Measurements from ENCODE around the gene JPH2. TPM values are rescaled to one million over a fixed set of nuclear protein-coding genes. Genes with fewer than 3 reads are reported as not detected.

Gene JPH2
- total and polyA plus RNA-seq, 10 of the 15 experiments (the other 5 are each of a cell fraction or from before 2014, with no cell fraction given), result 0.16 TPM; not detected in 9

Other genes starting within 250 kb of the JPH2 start
- gene OSER1, start 23.6 kb upstream of the JPH2 start, total RNA-seq (2014; rRNA removed), result 19.3 and 21.0 TPM in 2 replicates
- gene OSER1, start 23.6 kb upstream of the JPH2 start, total RNA-seq (2014; rRNA removed; fragmentation: Illumina TruSeq; extraction: Trizol), result 22.2 and 23.2 TPM in 2 replicates
- 20.4 and 21.6 TPM in 2 replicates for gene OSER1, start 23.6 kb upstream of the JPH2 start, total RNA-seq (2021)
- gene OSER1, start 23.6 kb upstream of the JPH2 start, polyA plus RNA-seq (2011; rRNA removed), result 52.5 and 54.0 TPM in 2 replicates
- 28.4 and 37.4 TPM in 2 replicates for gene OSER1, start 23.6 kb upstream of the JPH2 start, polyA plus RNA-seq (2014; fragmentation: Illumina TruSeq; extraction: Trizol)
- 10 to 100 TPM; 50.3 to 63.8 TPM for gene OSER1, start 23.6 kb upstream of the JPH2 start, polyA plus RNA-seq (2014; fragmentation: Nextera tagmentation; extraction: Ambion mirVana)
- gene OSER1, start 23.6 kb upstream of the JPH2 start, polyA plus RNA-seq (2014; rRNA removed), result 22.6 and 23.9 TPM in 2 replicates
- 10 to 100 TPM; 28.4 to 33.0 TPM for gene OSER1, start 23.6 kb upstream of the JPH2 start, polyA plus RNA-seq (2016; fragmentation: Nextera tagmentation; extraction: Ambion mirVana)
- not detected in 2 replicates for gene GDAP1L1, start 60.1 kb upstream of the JPH2 start, total RNA-seq (2014; rRNA removed)
- not detected in 2 replicates for gene GDAP1L1, start 60.1 kb upstream of the JPH2 start, total RNA-seq (2014; rRNA removed; fragmentation: Illumina TruSeq; extraction: Trizol)
- gene GDAP1L1, start 60.1 kb upstream of the JPH2 start, total RNA-seq (2021), result not detected in 2 replicates
- 0.08 TPM in 1 of 2 replicates, not detected in the other for gene GDAP1L1, start 60.1 kb upstream of the JPH2 start, polyA plus RNA-seq (2011; rRNA removed)
- gene GDAP1L1, start 60.1 kb upstream of the JPH2 start, polyA plus RNA-seq (2014; fragmentation: Illumina TruSeq; extraction: Trizol), result not detected in 2 replicates
- not detected for gene GDAP1L1, start 60.1 kb upstream of the JPH2 start, polyA plus RNA-seq (2014; fragmentation: Nextera tagmentation; extraction: Ambion mirVana)
- gene GDAP1L1, start 60.1 kb upstream of the JPH2 start, polyA plus RNA-seq (2014; rRNA removed), result not detected in 2 replicates
- gene GDAP1L1, start 60.1 kb upstream of the JPH2 start, polyA plus RNA-seq (2016; fragmentation: Nextera tagmentation; extraction: Ambion mirVana), result under 1 TPM in 1 of 2 experiments, not detected in 1; 0.38 TPM
- gene FITM2, start 124.0 kb upstream of the JPH2 start, total RNA-seq (2014; rRNA removed), result 1.7 and 2.2 TPM in 2 replicates
- 1.3 and 1.5 TPM in 2 replicates for gene FITM2, start 124.0 kb upstream of the JPH2 start, total RNA-seq (2014; rRNA removed; fragmentation: Illumina TruSeq; extraction: Trizol)
- 1.4 and 1.6 TPM in 2 replicates for gene FITM2, start 124.0 kb upstream of the JPH2 start, total RNA-seq (2021)
- 1.5 and 1.9 TPM in 2 replicates for gene FITM2, start 124.0 kb upstream of the JPH2 start, polyA plus RNA-seq (2011; rRNA removed)
- gene FITM2, start 124.0 kb upstream of the JPH2 start, polyA plus RNA-seq (2014; fragmentation: Illumina TruSeq; extraction: Trizol), result 1.7 and 1.8 TPM in 2 replicates
- under 1 TPM; 0.46 to 0.61 TPM for gene FITM2, start 124.0 kb upstream of the JPH2 start, polyA plus RNA-seq (2014; fragmentation: Nextera tagmentation; extraction: Ambion mirVana)
- gene FITM2, start 124.0 kb upstream of the JPH2 start, polyA plus RNA-seq (2014; rRNA removed), result 1.3 and 1.6 TPM in 2 replicates
- 1 to 10 TPM; 1.7 to 1.9 TPM for gene FITM2, start 124.0 kb upstream of the JPH2 start, polyA plus RNA-seq (2016; fragmentation: Nextera tagmentation; extraction: Ambion mirVana)
- gene R3HDML, start 149.9 kb upstream of the JPH2 start, total RNA-seq (2014; rRNA removed), result not detected in 2 replicates
- gene R3HDML, start 149.9 kb upstream of the JPH2 start, total RNA-seq (2014; rRNA removed; fragmentation: Illumina TruSeq; extraction: Trizol), result not detected in 2 replicates
- gene R3HDML, start 149.9 kb upstream of the JPH2 start, total RNA-seq (2021), result not detected in 2 replicates
- not detected in 2 replicates for gene R3HDML, start 149.9 kb upstream of the JPH2 start, polyA plus RNA-seq (2011; rRNA removed)
- not detected in 2 replicates for gene R3HDML, start 149.9 kb upstream of the JPH2 start, polyA plus RNA-seq (2014; fragmentation: Illumina TruSeq; extraction: Trizol)
- not detected for gene R3HDML, start 149.9 kb upstream of the JPH2 start, polyA plus RNA-seq (2014; fragmentation: Nextera tagmentation; extraction: Ambion mirVana)
- not detected in 2 replicates for gene R3HDML, start 149.9 kb upstream of the JPH2 start, polyA plus RNA-seq (2014; rRNA removed)
- not detected for gene R3HDML, start 149.9 kb upstream of the JPH2 start, polyA plus RNA-seq (2016; fragmentation: Nextera tagmentation; extraction: Ambion mirVana)
- gene HNF4A, start 168.5 kb upstream of the JPH2 start, total RNA-seq (2014; rRNA removed), result not detected in 2 replicates
- gene HNF4A, start 168.5 kb upstream of the JPH2 start, total RNA-seq (2014; rRNA removed; fragmentation: Illumina TruSeq; extraction: Trizol), result not detected in 2 replicates
- gene HNF4A, start 168.5 kb upstream of the JPH2 start, total RNA-seq (2021), result 0.16 and 0.21 TPM in 2 replicates
- gene HNF4A, start 168.5 kb upstream of the JPH2 start, polyA plus RNA-seq (2011; rRNA removed), result not detected in 2 replicates
- gene HNF4A, start 168.5 kb upstream of the JPH2 start, polyA plus RNA-seq (2014; fragmentation: Illumina TruSeq; extraction: Trizol), result not detected in 2 replicates
- not detected for gene HNF4A, start 168.5 kb upstream of the JPH2 start, polyA plus RNA-seq (2014; fragmentation: Nextera tagmentation; extraction: Ambion mirVana)
- not detected in 2 replicates for gene HNF4A, start 168.5 kb upstream of the JPH2 start, polyA plus RNA-seq (2014; rRNA removed)
- not detected for gene HNF4A, start 168.5 kb upstream of the JPH2 start, polyA plus RNA-seq (2016; fragmentation: Nextera tagmentation; extraction: Ambion mirVana)

Data from GM12878 (cell line).